ENCODE data around the gene EIF3I. TPM values are rescaled to one million over a fixed set of nuclear protein-coding genes. Genes with fewer than 3 reads are reported as not detected.

EIF3I gene
- total and polyA plus RNA-seq, 2 experiments from 2014 or later: 228 to 274 TPM

DNA sequence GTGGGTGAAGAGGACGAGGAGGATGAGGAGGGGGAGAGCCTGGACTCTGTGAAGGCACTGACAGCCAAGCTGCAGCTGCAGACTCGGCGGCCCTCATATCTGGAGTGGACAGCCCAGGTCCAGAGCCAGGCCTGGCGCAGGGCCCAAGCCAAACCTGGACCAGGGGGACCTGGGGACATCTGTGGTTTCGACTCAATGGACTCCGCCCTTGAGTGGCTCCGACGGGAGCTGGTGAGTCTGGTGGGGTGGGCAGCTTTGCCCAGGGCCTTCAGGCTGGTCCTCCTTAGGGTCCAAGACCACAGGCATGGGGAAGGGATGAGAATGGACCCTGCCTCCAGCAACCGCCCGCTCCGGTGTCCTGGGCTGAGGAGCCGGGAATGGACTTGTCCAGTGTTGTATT is 25.2 kb downstream of the EIF3I start:
- Histone ChIP-seq H4K20me1 (replicated peaks; ENCODE audit: insufficient read depth) (no peaks in the 10 kb centered on the region), H3K4me2 (no peak overlapping the region), H3K79me2 (replicated peaks; ENCODE audit: insufficient read depth) (no peaks in the 10 kb centered on the region), H3K9me2 (ENCODE audit: insufficient read depth) (no peaks in the 10 kb centered on the region), H3K27ac (ENCODE audit: low read depth) (no peak overlapping the region), H2AFZ (no peak overlapping the region), H3K27me3 (ENCODE audit: insufficient read depth) (no peaks in the 10 kb centered on the region), H3K36me3 (ENCODE audit: insufficient read depth) (no peaks in the 10 kb centered on the region), H3K4me1 (ENCODE audit: insufficient read depth) (peaks cover 35% of the 10 kb centered on the region), H3K4me3 (no peak overlapping the region), H3F3A (replicated peaks; ENCODE audit: low read depth) (peaks cover 24% of the 10 kb centered on the region)
- no peak for DNase-seq (ENCODE audit: low spot score)
- no peak overlapping the region for H3K27ac Mint-ChIP-seq
- peaks cover 18% of the 10 kb centered on the region for H3K27me3 Mint-ChIP-seq (ENCODE audit: insufficient read depth, low read depth, poor library complexity)
- no peak overlapping the region for H3K4me3 Mint-ChIP-seq
- H3K4me1 Mint-ChIP-seq: peaks cover 34% of the 10 kb centered on the region
- H3K9me3 Mint-ChIP-seq: no peaks in the 10 kb centered on the region
- ATAC-seq: no peak
- no peaks in the 10 kb centered on the region for H3K36me3 Mint-ChIP-seq (ENCODE audit: low read depth)
- TF ChIP-seq NANOG (IDR thresholded peaks at IDR 0.05; ENCODE audit: borderline replicate concordance): no peak
- TF ChIP-seq CREB1 (CRISPR knock-in tag; IDR thresholded peaks at IDR 0.05; ENCODE audit: low read depth): no peak
- TF ChIP-seq EZH2phosphoT487 (IDR thresholded peaks at IDR 0.05; ENCODE audit: unreplicated experiment): no peak
- TF ChIP-seq ZNF114 (CRISPR knock-in tag; IDR thresholded peaks at IDR 0.05): no peak
- TF ChIP-seq, protein P1, sequence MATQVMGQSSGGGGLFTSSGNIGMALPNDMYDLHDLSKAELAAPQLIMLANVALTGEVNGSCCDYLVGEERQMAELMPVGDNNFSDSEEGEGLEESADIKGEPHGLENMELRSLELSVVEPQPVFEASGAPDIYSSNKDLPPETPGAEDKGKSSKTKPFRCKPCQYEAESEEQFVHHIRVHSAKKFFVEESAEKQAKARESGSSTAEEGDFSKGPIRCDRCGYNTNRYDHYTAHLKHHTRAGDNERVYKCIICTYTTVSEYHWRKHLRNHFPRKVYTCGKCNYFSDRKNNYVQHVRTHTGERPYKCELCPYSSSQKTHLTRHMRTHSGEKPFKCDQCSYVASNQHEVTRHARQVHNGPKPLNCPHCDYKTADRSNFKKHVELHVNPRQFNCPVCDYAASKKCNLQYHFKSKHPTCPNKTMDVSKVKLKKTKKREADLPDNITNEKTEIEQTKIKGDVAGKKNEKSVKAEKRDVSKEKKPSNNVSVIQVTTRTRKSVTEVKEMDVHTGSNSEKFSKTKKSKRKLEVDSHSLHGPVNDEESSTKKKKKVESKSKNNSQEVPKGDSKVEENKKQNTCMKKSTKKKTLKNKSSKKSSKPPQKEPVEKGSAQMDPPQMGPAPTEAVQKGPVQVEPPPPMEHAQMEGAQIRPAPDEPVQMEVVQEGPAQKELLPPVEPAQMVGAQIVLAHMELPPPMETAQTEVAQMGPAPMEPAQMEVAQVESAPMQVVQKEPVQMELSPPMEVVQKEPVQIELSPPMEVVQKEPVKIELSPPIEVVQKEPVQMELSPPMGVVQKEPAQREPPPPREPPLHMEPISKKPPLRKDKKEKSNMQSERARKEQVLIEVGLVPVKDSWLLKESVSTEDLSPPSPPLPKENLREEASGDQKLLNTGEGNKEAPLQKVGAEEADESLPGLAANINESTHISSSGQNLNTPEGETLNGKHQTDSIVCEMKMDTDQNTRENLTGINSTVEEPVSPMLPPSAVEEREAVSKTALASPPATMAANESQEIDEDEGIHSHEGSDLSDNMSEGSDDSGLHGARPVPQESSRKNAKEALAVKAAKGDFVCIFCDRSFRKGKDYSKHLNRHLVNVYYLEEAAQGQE (IDR thresholded peaks at IDR 0.05; ENCODE audit: unreplicated experiment): no peak

DNA sequence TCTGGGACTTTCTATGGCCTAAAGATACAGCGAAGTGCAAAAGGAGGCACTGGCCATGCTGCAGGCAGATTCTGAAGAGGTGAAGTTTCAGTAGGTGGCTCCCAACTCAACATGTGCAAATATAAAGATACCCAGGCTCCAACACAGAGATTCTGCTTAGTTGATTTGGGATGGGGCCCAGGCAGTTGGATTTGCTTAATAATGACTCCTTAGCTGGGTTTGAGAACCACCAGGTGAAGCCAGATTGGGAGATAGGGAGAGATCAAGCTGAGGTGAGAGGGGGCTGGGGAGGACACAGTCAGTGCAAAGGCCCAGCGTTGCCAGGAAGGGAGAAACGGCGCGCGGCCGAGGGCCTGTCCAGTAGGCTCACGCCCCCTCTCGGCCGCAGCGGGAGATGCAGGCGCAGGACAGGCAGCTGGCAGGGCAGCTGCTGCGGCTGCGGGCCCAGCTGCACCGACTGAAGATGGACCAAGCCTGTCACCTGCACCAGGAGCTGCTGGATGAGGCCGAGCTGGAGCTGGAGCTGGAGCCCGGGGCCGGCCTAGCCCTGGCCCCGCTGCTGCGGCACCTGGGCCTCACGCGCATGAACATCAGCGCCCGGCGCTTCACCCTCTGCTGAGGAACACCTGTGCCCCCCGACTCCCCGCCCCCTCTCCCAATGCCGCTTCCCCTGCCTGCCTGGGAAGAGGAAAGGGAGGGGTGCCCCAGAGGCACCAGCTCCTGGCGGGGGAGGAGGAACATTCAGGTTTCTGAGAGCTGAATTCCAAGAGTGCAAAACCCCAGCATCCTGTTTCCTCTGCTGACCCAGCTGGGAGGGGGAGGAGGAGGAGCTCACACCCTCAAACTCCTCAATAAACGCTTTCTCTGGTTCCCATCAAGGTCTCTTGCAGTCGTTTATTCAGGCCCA is 26.0 kb downstream of the EIF3I start:
- 0 out of 2 replicates have a peak overlapping the region, but pooled peaks have one; percentile 62 for H3K27ac Mint-ChIP-seq
- no peaks in the 10 kb centered on the region for H3K27me3 ChIP-seq (ENCODE audit: insufficient read depth)
- peaks cover 18% of the 10 kb centered on the region for H3K27me3 Mint-ChIP-seq (ENCODE audit: insufficient read depth, low read depth, poor library complexity)
- TF ChIP-seq, protein P2, sequence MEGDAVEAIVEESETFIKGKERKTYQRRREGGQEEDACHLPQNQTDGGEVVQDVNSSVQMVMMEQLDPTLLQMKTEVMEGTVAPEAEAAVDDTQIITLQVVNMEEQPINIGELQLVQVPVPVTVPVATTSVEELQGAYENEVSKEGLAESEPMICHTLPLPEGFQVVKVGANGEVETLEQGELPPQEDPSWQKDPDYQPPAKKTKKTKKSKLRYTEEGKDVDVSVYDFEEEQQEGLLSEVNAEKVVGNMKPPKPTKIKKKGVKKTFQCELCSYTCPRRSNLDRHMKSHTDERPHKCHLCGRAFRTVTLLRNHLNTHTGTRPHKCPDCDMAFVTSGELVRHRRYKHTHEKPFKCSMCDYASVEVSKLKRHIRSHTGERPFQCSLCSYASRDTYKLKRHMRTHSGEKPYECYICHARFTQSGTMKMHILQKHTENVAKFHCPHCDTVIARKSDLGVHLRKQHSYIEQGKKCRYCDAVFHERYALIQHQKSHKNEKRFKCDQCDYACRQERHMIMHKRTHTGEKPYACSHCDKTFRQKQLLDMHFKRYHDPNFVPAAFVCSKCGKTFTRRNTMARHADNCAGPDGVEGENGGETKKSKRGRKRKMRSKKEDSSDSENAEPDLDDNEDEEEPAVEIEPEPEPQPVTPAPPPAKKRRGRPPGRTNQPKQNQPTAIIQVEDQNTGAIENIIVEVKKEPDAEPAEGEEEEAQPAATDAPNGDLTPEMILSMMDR (conservative IDR thresholded peaks at IDR 0.05; ENCODE audit: low read depth in 2 of 2): peak; percentile 74 to 96
- TF ChIP-seq, protein P3, sequence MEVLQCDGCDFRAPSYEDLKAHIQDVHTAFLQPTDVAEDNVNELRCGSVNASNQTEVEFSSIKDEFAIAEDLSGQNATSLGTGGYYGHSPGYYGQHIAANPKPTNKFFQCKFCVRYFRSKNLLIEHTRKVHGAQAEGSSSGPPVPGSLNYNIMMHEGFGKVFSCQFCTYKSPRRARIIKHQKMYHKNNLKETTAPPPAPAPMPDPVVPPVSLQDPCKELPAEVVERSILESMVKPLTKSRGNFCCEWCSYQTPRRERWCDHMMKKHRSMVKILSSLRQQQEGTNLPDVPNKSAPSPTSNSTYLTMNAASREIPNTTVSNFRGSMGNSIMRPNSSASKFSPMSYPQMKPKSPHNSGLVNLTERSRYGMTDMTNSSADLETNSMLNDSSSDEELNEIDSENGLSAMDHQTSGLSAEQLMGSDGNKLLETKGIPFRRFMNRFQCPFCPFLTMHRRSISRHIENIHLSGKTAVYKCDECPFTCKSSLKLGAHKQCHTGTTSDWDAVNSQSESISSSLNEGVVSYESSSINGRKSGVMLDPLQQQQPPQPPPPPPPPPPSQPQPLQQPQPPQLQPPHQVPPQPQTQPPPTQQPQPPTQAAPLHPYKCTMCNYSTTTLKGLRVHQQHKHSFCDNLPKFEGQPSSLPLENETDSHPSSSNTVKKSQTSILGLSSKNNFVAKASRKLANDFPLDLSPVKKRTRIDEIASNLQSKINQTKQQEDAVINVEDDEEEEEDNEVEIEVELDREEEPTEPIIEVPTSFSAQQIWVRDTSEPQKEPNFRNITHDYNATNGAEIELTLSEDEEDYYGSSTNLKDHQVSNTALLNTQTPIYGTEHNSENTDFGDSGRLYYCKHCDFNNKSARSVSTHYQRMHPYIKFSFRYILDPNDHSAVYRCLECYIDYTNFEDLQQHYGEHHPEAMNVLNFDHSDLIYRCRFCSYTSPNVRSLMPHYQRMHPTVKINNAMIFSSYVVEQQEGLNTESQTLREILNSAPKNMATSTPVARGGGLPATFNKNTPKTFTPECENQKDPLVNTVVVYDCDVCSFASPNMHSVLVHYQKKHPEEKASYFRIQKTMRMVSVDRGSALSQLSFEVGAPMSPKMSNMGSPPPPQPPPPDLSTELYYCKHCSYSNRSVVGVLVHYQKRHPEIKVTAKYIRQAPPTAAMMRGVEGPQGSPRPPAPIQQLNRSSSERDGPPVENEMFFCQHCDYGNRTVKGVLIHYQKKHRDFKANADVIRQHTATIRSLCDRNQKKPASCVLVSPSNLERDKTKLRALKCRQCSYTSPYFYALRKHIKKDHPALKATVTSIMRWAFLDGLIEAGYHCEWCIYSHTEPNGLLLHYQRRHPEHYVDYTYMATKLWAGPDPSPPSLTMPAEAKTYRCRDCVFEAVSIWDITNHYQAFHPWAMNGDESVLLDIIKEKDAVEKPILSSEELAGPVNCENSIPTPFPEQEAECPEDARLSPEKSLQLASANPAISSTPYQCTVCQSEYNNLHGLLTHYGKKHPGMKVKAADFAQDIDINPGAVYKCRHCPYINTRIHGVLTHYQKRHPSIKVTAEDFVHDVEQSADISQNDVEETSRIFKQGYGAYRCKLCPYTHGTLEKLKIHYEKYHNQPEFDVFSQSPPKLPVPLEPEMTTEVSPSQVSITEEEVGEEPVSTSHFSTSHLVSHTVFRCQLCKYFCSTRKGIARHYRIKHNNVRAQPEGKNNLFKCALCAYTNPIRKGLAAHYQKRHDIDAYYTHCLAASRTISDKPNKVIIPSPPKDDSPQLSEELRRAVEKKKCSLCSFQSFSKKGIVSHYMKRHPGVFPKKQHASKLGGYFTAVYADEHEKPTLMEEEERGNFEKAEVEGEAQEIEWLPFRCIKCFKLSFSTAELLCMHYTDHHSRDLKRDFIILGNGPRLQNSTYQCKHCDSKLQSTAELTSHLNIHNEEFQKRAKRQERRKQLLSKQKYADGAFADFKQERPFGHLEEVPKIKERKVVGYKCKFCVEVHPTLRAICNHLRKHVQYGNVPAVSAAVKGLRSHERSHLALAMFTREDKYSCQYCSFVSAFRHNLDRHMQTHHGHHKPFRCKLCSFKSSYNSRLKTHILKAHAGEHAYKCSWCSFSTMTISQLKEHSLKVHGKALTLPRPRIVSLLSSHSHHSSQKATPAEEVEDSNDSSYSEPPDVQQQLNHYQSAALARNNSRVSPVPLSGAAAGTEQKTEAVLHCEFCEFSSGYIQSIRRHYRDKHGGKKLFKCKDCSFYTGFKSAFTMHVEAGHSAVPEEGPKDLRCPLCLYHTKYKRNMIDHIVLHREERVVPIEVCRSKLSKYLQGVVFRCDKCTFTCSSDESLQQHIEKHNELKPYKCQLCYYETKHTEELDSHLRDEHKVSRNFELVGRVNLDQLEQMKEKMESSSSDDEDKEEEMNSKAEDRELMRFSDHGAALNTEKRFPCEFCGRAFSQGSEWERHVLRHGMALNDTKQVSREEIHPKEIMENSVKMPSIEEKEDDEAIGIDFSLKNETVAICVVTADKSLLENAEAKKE (CRISPR knock-in tag; IDR thresholded peaks at IDR 0.05): peak; percentile 62; the same call in 1 of the 2 replicates
- TF ChIP-seq POLR2AphosphoS5 (IDR thresholded peaks at IDR 0.05; ENCODE audit: low read depth) (peak; percentile 49), ZNF331 (CRISPR knock-in tag; IDR thresholded peaks at IDR 0.05; ENCODE audit: low read depth) (no peak)
- H3K27ac ChIP-seq (ENCODE audit: low read depth): peak overlapping the region; percentile 92
- H3K4me3 ChIP-seq: peak overlapping the region; percentile 60
- no peaks in the 10 kb centered on the region for H3K9me2 ChIP-seq (ENCODE audit: insufficient read depth)
- no peaks in the 10 kb centered on the region for H3K79me2 ChIP-seq (replicated peaks; ENCODE audit: insufficient read depth)
- DNase-seq (ENCODE audit: low spot score) (peak; percentile 95), ATAC-seq (peak; percentile 89)
- peak overlapping the region; percentile 84 for H3K4me2 ChIP-seq
- no peaks in the 10 kb centered on the region for H4K20me1 ChIP-seq (replicated peaks; ENCODE audit: insufficient read depth)
- peaks cover 31% of the 10 kb centered on the region for H3K4me1 Mint-ChIP-seq
- peaks cover 31% of the 10 kb centered on the region for H3K4me1 ChIP-seq (ENCODE audit: insufficient read depth)
- H2AFZ ChIP-seq: peak overlapping the region; percentile 64; the same call in 1 of the 2 replicates
- H3K9me3 Mint-ChIP-seq: no peaks in the 10 kb centered on the region
- peaks cover 26% of the 10 kb centered on the region for H3F3A ChIP-seq (replicated peaks; ENCODE audit: low read depth)
- no peaks in the 10 kb centered on the region for H3K36me3 ChIP-seq (ENCODE audit: insufficient read depth)
- H3K4me3 Mint-ChIP-seq: peak overlapping the region; percentile 64
- no peaks in the 10 kb centered on the region for H3K36me3 Mint-ChIP-seq (ENCODE audit: low read depth)

Measured in GM23338 (cell line).